ENCODE results near the gene UCN.
"Not testable (repeated sequence)": the region's sequence is repeated elsewhere in the genome, so short reads cannot be mapped to it uniquely, and the experiment has no call there.

Gene UCN

DNA sequence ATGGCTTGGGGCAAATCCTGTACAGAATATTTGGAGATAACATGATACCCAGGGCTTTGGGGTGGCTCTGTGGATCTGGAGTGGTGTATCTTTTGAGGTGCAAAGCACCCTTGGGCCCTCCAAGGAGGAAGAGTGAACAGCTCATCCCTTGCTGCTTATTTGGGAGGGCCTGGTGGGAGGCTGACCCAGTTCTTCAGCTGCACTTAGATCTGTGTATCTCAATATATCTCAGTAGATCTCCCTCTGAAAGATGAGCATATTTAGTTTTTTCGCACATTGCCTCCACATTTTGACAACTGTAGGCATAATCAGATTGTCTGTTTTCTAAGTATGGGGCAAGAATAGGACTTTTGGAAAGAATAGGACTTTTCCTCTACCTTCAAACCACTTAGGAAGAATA, 23.2 kb downstream of the UCN start:
- DNase-seq (ENCODE audit: low read depth in 3 of 3), result no peak

DNA sequence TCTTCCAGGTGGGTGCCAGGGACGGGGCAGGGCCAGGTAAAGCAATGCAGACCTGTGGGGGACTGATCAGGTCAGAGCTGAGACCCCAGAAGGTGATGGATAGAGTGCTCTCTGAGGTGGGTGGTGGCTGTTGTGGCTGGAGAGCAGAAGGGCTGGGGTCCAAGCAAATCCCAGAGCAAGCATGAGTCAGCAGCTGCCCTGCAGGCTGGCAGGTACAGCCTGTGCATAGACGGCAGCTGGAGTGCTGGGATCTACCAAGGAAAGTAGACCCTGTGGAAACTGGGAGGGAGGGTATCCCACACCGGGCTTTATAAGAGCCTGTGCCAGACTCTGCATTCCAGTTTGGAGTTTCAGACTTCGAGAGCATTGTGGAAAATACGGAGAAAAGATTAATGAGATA, 25.4 kb downstream of the UCN start:
- no peak for DNase-seq (ENCODE audit: low read depth in 3 of 3)

DNA sequence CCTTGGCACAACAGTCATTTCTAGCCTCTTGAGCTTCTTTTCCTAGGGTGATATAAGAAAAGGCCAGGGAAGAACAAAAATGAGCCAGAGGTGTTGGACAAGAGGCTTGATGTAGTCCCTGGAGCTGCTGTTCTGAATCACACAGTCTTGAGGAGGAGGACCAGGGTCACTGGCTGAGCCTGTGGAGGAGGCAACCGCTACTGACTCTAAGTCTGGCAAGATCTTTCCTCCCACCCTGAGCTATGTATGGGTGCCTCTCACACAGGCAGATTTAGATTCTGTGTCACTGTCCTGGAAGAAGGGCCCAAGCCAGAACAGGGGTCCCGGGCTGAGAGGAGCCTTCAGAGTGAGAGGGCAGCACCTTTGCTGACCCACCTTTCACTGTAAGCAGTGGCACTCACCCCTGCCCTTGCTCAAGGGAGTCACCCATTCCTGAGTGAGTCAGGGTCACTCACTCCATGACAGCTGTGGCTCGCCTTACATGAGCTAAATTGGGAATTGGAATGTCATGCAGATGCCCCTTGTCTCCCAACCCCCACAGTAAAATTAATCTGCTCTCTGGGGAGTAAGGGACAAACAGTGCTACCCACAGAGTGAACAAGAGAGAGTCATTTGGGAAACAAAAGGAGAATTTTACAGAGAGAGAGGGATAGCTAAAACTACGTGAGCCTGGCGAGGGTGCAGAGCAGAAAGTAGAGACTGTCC, 26.2 kb downstream of the UCN start, which contains the start of gene TRIM54:
TRIM54 (plus strand) TSS at position 575 of the 705 bp plus-strand sequence. CDS start 303 bp downstream, outside the sequence.
- no peak for DNase-seq (ENCODE audit: low read depth in 3 of 3)

DNA sequence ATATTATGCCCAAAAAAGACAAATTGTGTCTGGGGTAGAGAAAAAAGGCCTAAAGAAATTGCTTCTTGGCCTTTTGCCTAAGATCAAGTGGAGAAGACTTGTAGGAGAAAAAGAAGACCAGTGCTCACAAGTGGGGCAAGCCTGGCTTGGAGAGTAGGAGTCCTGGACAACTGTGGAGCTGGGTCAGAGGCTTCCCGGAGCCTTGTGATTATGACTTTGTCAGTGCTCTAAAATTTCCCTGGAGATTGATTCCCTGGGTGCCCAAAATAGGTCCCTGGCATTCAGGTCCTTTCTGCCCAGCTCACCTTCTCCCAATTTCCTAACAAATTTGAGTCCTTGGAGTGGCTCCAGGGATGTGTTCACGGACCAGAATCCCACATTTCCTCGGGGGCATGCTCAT, 26.8 kb downstream of the UCN start:
- DNase-seq (ENCODE audit: low read depth in 3 of 3), result no peak

DNA sequence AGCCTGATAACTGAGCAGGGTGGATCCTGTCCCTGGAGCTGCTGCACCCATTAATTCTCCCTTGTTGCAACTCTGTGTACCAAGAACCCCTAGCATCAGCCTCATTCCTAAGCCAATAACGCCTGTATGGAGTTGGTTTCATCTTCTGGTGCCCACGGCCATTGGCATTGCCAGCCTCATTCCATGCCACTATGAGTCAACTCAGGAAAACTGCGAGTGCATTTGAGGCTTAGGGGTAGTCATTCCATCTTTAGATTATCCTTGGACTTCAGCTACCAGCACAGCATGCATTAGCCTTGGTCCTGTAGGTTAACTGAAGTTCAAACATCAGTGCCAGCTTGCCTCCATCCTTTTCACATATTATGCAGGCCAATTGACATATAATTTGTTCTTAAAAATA, 27.4 kb downstream of the UCN start:
- no peak for DNase-seq (ENCODE audit: low read depth in 3 of 3)

DNA sequence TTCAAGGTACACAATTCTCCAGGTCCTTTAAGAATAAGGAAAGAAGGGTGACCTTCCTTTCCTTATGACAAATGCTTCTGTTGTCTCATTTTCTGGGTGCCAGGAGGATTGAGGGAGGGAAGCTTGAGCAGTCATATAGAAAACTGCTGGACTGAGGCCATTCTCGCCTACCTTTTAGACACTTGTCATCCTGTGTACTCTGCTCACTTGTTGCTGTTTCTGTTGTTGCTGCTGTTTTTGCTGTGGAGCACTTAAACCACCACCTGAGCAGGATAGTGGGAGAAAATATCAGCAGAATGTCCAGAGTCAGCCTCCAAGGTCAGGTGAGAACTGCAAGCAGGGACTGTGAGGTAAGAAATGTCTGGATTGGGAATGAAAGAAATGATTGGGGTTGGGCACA, 30.2 kb downstream of the UCN start:
- DNase-seq (ENCODE audit: low read depth in 3 of 3), result no peak

DNA sequence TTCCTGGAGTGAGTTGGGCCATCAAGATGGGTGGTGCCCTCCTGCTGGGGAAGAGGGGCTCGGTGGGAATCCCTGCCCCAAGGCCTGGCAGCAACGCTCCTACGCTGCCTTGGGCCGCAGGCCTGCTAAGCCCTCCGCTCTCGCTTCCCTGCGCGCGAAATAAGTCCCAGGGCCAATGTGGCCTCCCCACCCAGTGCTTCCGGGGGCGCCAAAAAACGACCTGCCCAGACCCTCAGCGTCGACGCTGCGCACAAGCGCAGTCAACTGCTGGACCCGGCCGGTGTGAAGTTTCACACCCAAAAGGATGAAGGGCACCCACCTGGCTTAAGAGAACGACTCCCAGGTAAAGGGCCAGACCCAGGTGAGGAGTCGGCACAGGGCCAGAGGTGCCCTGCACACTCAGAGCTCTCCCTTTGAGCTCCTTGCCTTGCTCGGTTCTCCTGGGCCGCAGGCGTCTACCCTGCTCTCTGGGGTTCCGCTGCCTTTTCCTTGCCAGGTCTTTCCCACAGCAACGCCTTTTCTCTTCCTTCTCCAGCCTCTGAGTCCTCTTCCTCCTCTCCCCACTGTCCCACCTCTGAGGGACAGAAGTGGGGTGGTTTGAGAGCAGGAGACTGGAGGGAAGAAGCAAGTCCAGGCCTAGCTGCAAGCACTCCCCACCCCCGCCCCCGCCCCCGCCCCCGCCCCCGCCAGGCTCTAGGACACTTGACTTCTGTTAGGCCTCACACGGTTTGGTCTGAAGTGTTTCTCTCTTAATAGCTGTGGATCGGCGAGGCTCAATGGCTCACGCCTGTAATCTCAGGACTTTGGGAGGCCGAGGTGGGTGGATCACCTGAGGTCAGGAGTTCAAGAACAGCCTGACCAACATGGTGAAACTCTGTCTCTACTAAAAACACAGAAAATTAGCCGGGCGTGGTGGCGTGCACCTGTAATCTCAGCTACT, 32.8 kb downstream of the UCN start, which contains the start of gene DNAJC5G:
DNAJC5G (plus strand) TSS at position 223 of the 940 bp plus-strand sequence. CDS start 1,296 bp downstream, outside the sequence.
- DNase-seq (ENCODE audit: low read depth in 3 of 3), result no peak

DNA sequence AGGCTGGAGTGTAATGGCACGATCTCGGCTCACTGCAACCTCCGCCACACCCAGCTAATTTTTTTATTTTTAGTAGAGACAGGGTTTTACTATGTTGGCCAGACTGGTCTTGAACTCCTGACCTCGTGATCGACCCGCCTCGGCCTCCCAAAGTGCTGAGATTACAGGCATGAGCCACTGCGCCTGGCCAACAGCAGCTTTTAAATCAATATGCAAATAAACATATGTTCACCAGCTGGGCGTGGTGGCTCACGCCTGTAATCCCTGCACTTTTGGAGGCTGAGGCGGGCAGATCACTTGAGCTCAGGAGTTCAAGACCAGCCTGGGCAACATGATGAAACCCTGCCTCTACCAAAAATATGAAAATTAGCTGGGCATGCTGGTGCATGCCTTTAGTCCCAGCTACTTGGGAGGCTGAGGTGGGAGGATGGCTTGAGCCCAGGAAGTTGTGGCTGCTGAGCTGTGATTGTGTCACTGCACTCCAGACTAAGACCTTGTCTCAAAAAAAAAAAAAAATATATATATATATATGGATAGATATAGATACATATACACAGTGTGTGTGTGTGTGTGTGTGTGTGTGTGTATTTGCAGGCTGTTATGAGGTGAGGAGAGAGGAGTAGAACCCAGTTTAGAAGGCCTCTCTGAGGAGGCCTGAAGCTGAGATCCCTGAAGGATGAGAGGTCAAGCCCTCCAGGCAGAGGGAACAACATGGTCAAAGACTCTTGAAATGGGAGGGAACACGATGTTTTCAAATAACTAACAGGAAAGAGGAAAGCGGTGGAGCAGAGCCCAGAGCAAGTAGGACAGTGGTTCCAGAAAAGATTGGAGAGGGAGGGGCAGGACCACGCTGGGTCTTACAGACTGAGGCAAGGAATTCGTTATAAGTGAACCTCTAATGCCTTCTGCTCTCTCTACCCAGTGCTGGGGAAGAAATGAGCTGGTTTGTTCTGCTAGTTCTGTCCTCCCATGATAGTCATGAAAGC, 35.4 kb downstream of the UCN start:
- DNase-seq (ENCODE audit: low read depth in 3 of 3), result not testable (repeated sequence)

DNA sequence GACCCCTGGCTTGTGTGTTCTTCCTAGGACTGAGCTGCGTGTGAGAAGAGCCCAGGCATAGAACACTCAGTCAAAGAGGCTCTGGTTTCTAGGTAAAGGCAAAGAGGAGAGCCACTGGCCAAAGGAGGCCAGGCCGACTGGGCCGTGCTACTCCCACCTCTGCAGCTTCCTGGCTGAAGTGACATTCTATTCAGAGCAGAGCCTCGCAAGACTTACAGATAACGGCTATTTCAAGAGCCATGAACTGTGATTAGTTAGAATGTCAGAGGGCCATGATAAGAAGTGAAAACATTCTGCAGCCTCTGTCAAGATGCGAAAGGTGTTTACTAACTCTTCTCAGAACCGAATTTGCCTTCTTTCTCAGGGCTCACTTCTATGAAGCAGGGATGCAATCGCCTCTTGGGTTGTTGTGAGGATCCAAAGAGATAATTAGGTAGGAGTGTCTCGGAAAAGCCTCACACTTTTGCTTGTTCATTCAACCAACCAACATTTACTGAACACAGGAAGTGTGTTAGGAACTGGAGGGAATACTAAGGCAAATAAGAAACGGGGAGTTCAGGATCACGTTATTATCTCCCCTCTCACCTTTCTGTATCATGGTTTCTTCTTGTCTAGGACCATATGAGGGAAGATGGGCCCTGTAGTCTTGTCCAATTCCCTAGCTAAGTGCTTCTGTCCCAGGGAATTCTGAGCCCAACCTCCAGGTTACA, 36.5 kb downstream of the UCN start:
- no peak for DNase-seq (ENCODE audit: low read depth in 3 of 3)

DNA sequence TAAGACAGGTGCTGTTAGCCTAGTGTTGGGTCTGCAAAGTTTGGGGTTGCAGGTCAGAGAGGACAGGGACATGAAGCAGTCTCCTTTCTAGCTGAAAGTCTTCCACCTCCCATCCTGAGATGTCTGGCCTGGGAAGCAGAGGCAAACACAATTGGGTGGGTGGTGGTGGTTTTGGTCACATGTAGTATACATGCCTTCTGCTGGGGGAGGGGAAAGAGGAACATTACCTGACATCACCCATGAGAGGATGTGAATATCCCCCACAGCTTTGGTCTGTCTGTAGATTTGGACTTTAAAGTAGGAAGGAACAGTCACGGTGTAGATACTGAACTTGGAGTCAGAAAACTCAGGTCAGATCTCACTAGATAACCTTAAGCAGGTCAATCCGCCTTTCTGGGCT, 37.6 kb downstream of the UCN start:
- no peak for DNase-seq (ENCODE audit: low read depth in 3 of 3)

DNA sequence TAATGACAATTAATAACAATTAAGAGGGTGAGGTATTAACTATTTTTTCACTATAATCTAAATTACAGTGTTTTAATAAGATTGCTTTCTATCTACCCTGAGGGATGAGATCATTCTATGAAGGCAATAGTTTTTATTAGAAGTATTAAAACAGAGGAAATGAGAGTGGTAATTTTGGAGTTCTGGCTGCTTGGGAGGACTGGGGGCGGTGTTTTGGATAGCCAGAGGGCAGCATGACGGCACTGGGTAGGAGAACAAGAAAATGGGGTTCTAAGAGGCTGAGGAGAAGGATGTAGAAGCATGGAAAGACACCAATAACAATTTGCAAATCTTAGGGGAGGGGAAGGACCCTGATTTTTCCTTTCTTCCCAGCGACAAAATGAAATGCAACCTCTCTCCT, 38.1 kb downstream of the UCN start:
- DNase-seq (ENCODE audit: low read depth in 3 of 3), result no peak

DNA sequence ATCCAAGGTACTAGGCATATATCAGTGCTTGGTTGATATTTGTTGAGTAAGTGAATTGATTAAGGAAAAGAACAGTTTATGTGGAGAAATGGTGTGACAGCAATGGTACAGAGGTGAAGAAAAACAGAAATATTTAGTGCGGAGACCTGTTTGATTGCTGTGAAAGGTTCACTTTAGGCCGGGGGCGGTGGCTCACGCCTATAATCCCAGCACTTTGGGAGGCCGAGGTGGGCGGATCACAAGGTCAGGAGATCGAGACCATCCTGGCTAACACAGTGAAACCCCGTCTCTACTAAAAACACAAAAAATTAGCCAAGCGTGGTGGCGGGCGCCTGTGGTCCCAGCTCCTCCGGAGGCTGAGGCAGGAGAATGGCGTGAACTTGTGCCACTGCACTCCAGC, 39.9 kb downstream of the UCN start:
- not testable (repeated sequence) for DNase-seq (ENCODE audit: low read depth in 3 of 3)

DNA sequence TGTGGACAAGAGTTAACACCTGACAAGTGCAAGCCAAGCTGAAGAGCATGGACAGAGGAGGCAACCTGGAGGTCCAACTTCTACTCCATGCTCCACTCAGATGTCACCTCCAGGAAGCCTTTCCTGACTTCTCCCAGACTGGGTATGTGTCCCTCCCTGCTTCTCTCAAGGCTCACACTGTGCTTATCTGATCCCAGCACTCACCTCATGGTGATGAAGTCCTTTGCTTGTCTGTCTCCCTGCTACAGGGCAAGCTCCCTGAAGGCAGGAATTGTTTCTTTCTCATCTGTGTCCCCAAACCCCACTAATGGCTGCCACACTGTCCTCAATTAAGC, 42.7 kb downstream of the UCN start:
- no peak for DNase-seq (ENCODE audit: low read depth in 3 of 3)

DNA sequence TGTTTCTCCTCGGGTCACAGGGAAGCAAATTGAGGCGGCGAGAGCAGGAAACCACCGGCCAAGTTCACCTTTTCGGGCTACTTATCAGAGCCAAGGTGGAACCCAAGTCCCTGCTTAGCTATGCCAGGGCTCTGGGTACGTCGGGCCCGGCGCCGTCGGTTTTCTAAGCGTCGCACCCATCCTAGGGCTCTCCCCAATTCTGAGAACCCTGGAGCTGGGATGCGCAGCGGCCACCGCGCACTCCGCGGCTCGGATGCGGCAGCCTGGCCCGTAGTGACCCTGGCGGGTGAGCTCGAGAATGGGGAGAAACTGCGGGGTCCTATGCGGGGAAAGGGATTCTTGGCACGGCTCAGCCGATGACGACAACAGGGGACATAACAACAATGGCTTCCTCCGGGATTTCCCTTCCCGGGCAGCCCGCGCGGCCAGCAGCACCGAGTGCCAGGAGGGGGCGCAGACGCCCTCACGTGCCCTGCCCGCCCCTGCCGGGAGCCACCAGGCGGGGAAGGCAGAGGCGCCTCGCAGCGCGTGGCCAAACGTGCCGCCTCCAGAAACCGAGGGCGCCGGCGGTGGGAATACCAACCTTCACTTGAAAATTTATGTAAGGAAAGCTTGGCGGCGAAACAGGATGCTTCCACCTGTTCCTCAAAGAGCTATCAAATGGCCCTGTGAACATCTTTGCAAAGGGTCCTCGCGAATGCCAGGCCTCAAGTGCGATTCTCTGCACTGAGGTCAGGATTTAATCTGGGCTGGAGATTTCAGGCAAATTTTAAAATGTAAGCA, 43.3 kb downstream of the UCN start:
- peak in 2 of 3 donors; percentile 26 to 30 for DNase-seq (ENCODE audit: low read depth in 3 of 3)

DNA sequence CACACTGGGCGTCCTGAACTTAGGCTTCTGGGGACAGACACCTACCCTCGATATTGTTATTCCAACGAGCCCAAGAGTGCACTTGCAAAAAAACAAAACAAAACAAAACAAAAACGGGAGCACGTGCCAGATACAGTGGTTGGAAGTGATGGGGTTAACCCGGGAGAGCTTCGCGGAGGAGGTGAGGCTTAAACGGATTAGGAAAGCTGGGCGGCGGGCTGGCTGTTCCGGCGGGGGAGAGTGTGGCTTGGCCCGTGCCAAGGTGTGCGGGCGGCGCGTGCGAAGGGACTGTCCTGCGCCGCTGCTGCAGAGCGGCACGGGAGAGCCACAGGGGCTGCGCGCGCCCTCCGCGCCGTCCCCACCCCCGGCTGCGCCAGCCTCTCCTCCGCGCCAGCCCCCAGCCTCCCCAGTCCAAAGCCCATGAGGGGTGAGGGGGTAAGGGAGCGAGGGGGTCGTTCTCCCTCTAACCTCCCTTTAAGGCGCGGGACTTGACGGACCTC, 43.9 kb downstream of the UCN start:
- no peak for DNase-seq (ENCODE audit: low read depth in 3 of 3)

DNA sequence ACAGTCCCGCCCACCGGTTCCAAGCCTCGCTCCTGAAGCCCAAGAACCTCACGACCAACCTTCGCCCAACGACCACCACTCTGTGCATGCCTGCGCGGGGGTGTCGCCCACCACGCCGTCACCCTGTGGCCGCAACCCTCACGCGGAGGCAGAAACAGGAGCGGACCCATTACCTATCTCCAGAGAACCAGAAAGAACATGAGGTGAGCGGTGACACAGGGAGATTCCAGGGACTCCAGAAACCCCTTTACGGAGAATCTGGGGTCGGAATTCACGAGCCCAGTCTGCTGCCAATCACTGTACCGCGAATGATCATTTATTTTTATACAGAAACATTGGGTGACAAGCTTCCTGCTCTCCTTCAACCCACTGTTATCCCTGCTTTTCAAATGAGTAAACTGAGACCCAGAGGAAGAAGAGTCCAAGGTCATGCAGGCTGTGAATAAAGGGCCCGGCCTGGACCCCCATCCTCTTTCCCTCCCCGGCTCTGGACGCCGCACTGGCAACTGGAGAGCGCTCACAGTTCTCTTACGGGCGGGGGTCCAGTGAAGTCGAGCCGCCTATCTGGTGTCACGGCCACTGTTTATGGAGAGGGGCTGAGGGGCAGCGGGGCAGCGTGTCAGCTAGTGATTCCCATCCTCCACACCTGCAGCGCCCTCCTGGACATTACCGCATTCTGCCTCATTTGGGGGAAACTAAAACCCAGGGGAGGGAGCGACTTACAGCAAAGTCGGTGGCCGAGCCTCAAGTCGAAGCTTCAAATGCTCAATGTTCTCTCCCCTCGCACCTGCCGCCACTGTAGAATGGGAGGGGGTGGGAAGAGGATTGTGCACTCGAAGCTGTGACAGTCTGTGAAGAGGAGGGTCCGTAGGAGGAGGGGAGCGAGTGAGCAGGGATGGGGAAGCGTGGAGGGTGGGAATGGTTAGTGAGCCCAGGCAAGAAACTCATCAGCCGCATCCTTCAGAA, 44.7 kb downstream of the UCN start:
- DNase-seq (ENCODE audit: low read depth in 3 of 3), result no peak

DNA sequence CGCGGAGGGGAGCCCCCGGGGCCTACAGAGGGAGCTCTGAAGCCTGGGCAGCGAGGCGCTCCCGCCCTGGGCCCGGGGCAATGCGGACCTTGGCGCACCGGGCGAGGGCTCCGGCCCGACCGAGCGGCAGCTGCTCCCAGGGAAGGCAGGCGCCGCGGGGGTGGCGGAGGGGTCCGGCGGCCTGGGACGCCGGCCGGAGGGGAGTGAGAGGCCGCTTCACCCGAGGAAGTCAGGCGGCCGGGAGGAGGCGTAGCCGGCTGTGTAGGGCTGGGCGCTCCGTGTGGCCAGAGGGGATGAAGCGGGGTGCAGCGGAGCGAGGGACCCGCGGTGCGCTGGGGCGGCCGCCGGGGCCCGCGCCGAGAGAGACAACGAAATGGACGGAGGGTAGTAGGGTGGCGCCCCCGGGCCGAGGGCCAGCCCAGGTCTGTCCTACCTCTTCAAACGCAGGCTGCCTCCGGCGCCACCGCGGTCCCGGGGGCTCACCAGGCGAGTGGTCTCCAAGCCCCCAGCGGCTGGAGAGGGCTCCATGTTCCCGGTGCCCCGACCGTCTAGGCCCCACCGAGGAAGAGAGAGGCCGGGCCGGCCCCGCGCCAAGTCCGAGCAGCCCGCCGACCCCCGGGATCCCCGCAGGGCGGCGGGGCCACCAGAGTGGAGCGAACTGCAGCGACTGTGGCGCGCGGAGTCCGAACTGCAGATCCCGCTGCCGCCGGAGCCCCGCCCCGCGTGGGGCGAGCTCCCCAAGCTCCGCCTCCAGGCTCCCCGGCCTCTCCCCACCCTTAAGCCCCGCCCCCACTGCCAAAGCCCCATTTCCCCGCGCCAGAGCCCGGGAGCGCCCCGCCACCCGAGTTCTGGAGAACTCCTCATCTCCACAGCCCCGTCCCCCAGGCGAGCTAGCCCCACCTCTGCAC, 45.6 kb downstream of the UCN start, which contains the start of gene SLC30A3:
SLC30A3 (minus strand) TSS at position 669 of the 908 bp plus-strand sequence; CDS start at position 528, 141 bp downstream.
- DNase-seq (ENCODE audit: low read depth in 3 of 3), result peak; percentile 52 to 80 (median 56)

DNA sequence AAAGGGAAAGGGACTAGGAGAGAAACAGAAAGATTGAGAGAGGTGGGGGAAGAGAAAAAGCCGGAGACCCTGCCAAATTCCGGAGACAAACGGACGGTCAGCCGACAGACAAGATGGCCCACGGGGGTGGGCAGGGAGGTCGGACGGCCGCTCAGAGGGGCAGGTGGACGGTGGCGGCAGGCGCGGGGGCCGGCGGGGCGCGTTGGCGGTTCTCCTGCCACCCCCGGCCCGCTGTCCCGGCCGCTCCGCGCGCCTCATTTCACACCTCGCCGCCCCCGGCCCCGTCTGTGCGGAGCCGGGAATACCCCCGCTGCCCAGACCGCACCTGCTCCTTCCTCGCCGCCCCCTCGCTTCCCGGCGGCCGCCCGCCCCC, 46.3 kb downstream of the UCN start:
- DNase-seq (ENCODE audit: low read depth in 3 of 3), result no peak
